ENCODE results near the gene LUC7L. TPM values are rescaled to one million over a fixed set of nuclear protein-coding genes. Genes with fewer than 3 reads are reported as not detected.

The LUC7L gene
- total and polyA plus RNA-seq, 2 of the 8 experiments (the other 6 are each of a cell fraction or from before 2014, with no cell fraction given): 49.7 to 129 TPM

- H4K8ac ChIP-seq (ENCODE audit: extremely low read depth, insufficient read depth, low read length): no peak overlapping the region
- no peak overlapping the region for H2BK15ac ChIP-seq (ENCODE audit: low read length)
- no peak overlapping the region for H3K56ac ChIP-seq (replicated peaks; ENCODE audit: insufficient read length, low read depth, low read length)
- no peak overlapping the region for H2BK120ac ChIP-seq (replicated peaks; ENCODE audit: low read depth, low read length)
- H3K79me2 ChIP-seq (ENCODE audit: control insufficient read depth in 1 of 2, insufficient read depth in 2 of 2, low read length in 2 of 2): no peaks in the 10 kb centered on the region
- H2AK5ac ChIP-seq (ENCODE audit: low read depth, low read length): no peak overlapping the region
- POLR2A ChIA-PET (ENCODE audit: partially characterized antibody): interaction anchor here (0.6 to 2.3 kb wide), 3 partner anchors 11 to 20 kb away, joined by 3 to 16 read pairs (median 4); partner anchors contain the start of gene HBM
- H2AFZ ChIP-seq (ENCODE audit: low read length): no peak overlapping the region
- no peak overlapping the region for H3K23ac ChIP-seq (ENCODE audit: insufficient read length)
- FAIRE-seq (no peak), DNase-seq (ENCODE audit: low read depth in 1 of 2, low spot score in 2 of 2) (no peak)
- no peak overlapping the region for H2BK20ac ChIP-seq (ENCODE audit: low read length)
- H3K4ac ChIP-seq (replicated peaks; ENCODE audit: insufficient read length, low read depth, low read length): no peak overlapping the region
- peaks cover 54 to 75% (median 68%) of the 10 kb centered on the region in 4 experiments for H3K27me3 ChIP-seq (replicated peaks in 1 of 4; ENCODE audit: control insufficient read depth in 3 of 4, extremely low read depth in 1 of 4, insufficient read depth in 3 of 4, low read length in 3 of 4)
- TF ChIP-seq RNF2 (IDR thresholded peaks at IDR 0.05; ENCODE audit: borderline replicate concordance, low read depth, low read length, missing control alignments, poor library complexity, severe bottlenecking) (no peak), JUND (IDR thresholded peaks at IDR 0.05; ENCODE audit: low read length) (no peak), RAD21 (IDR thresholded peaks at IDR 0.05 in 1 of 2, conservative IDR thresholded peaks at IDR 0.05 in 1 of 2; ENCODE audit: low read depth in 2 of 2, low read length in 2 of 2) (no peak), MAX (IDR thresholded peaks at IDR 0.05) (no peak), CREB1 (IDR thresholded peaks at IDR 0.05) (no peak), TEAD4 (IDR thresholded peaks at IDR 0.05; ENCODE audit: low read depth, low read length) (no peak), TAF1 (IDR thresholded peaks at IDR 0.05; ENCODE audit: low read depth, low read length) (no peak), ATF3 (IDR thresholded peaks at IDR 0.05; ENCODE audit: insufficient read depth, low read depth, low read length) (no peak)
- H4K5ac ChIP-seq (ENCODE audit: insufficient read length, low read depth, low read length): no peak overlapping the region
- H2BK5ac ChIP-seq (ENCODE audit: low read depth, low read length): no peak overlapping the region
- no peaks in the 10 kb centered on the region for H3K36me3 ChIP-seq (ENCODE audit: control insufficient read depth in 2 of 4, insufficient read depth in 4 of 4, low read length in 3 of 4)
- no peaks in the 10 kb centered on the region for H3K79me1 ChIP-seq (ENCODE audit: low read depth, low read length)
- H2BK12ac ChIP-seq (ENCODE audit: low read depth, low read length): no peak overlapping the region
- H3K14ac ChIP-seq (ENCODE audit: insufficient read length): no peak overlapping the region
- peaks cover 0 to 9% (median 4%) of the 10 kb centered on the region in 4 experiments; a peak in 5 of 7 replicates for H3K4me1 ChIP-seq (replicated peaks in 1 of 4; ENCODE audit: control insufficient read depth in 3 of 4, insufficient read depth in 4 of 4, low read length in 3 of 4)
- 76% methylated on average over 11 of the region's 11 CpGs; no CpG with 5 or more reads in 1 of the 2 experiments for WGBS, 2 experiments (ENCODE audit: extremely low coverage in 1 of 2, insufficient coverage in 1 of 2, insufficient read length in 1 of 2, insufficient replicate concordance in 2 of 2, low coverage in 1 of 2, low lambda C conversion rate in 2 of 2, missing lambda C conversion rate in 1 of 2)
- no peak overlapping the region for H3K27ac ChIP-seq (ENCODE audit: low read depth, low read length)
- no peak overlapping the region for H3K4me3 ChIP-seq (ENCODE audit: extremely low read depth in 1 of 4, insufficient read depth in 2 of 4, low read depth in 3 of 4, low read length in 4 of 4)
- H3K18ac ChIP-seq (ENCODE audit: extremely low read depth, low read length): no peak overlapping the region
- H3K4me2 ChIP-seq (ENCODE audit: insufficient read depth in 1 of 2, low read depth in 2 of 2, low read length in 2 of 2): no peak overlapping the region
- H4K20me1 ChIP-seq (replicated peaks in 1 of 2; ENCODE audit: control insufficient read depth in 1 of 2, insufficient read depth in 2 of 2, low read length in 2 of 2): peaks cover 11 to 20% of the 10 kb centered on the region in 2 experiments
- H4K91ac ChIP-seq (replicated peaks; ENCODE audit: insufficient read length, low read length): no peak overlapping the region
- CTCF ChIA-PET (ENCODE audit: partially characterized antibody): interaction anchor here (1.3 to 4.3 kb wide), 4 partner anchors 10 to 71 kb away, joined by 4 to 29 read pairs (median 10); no protein-coding TSS in a partner anchor
- peaks cover 9% of the 10 kb centered on the region; the same call in 1 of the 2 replicates for H3K23me2 ChIP-seq (ENCODE audit: low read depth, low read length)
- H3K9ac ChIP-seq (replicated peaks in 1 of 4; ENCODE audit: extremely low read depth in 1 of 4, low read depth in 3 of 4, low read length in 3 of 4): no peak overlapping the region
- no peaks in the 10 kb centered on the region for H3K9me3 ChIP-seq (ENCODE audit: insufficient read depth in 2 of 2, low read depth in 1 of 2, low read length in 1 of 2)
These were observed 51.1 kb downstream of the LUC7L start for GRCh38 chr16:177981-178667.
